SU-DHL-6 (cell line): ENCODE data around the gene BCL2L11.

Experiments used
- H2AFZ ChIP-seq: fragments of 200-600 bp; sonication (generic); 2 replicates; pipeline ENCODE4 v1.6.1; 2014; ENCODE audit warnings: low read depth, mild to moderate bottlenecking, moderate library complexity, mixed read lengths, antibody characterized with exemption, low read length; ENCODE audit not compliant: severe bottlenecking
- H3F3A ChIP-seq: fragments of 200-600 bp; shearing (Covaris generic); 2 replicates; pipeline ENCODE4 v1.6.0; 2016; ENCODE audit warnings: antibody characterized with exemption, mild to moderate bottlenecking; ENCODE audit not compliant: insufficient read depth
- H3K27ac ChIP-seq: fragments of 200-600 bp; sonication (generic); 2 replicates; pipeline ENCODE4 v1.5.1; 2016; ENCODE audit warnings: low read depth, mild to moderate bottlenecking, low read length, moderate library complexity, mixed read lengths
- H3K27me3 ChIP-seq: fragments of 200-600 bp; sonication (generic), shearing (Covaris generic); 2 replicates; pipeline ENCODE4 v1.6.0; 2014; ENCODE audit warnings: mild to moderate bottlenecking, low read length
- H3K36me3 ChIP-seq: fragments of 200-600 bp; sonication (generic); 2 replicates; pipeline ENCODE4 v1.6.1; 2014; ENCODE audit warnings: mild to moderate bottlenecking, low read length, mixed read lengths
- H3K4me2 ChIP-seq: fragments of 300-600, 200-600 bp; shearing (Covaris generic), sonication (generic); 2 replicates; pipeline ENCODE4 v1.6.0; 2014; ENCODE audit warnings: low read length, low read depth, mild to moderate bottlenecking; ENCODE audit not compliant: poor library complexity, severe bottlenecking
- H3K4me3 ChIP-seq: fragments of 200-600 bp; sonication (generic); 2 replicates; pipeline ENCODE4 v1.5.1; 2014; ENCODE audit warnings: antibody characterized with exemption, low read length, mild to moderate bottlenecking, mixed read lengths; ENCODE audit not compliant: insufficient read depth, poor library complexity, severe bottlenecking
- H3K79me2 ChIP-seq: fragments of 200-600 bp; sonication (generic); 2 replicates; pipeline ENCODE4 v1.6.1; 2014; ENCODE audit warnings: mild to moderate bottlenecking, low read length, moderate library complexity; ENCODE audit not compliant: insufficient read depth
- H3K9ac ChIP-seq: fragments of 200-600 bp; sonication (generic); 2 replicates; pipeline ENCODE4 v1.7.0; 2014; ENCODE audit warnings: mild to moderate bottlenecking, low read length
- H3K9me2 ChIP-seq: fragments of 200-600 bp; sonication (generic); replicated peaks from 2 replicates; pipeline ENCODE4 v1.6.1; 2014; ENCODE audit warnings: low read length; ENCODE audit not compliant: insufficient read depth
- H3K9me3 ChIP-seq: fragments of 200-600 bp; sonication (generic); 2 replicates; pipeline ENCODE4 v1.6.1; 2014; ENCODE audit warnings: low read length, mixed read lengths; ENCODE audit not compliant: insufficient read depth
- H4K20me1 ChIP-seq: fragments of 200-600 bp; sonication (generic); 2 replicates; pipeline ENCODE4 v1.6.1; 2014; ENCODE audit warnings: low read depth, mild to moderate bottlenecking, antibody characterized with exemption, low read length, moderate library complexity, mixed read lengths
- CTCF ChIP-seq: fragments of 200-600 bp; sonication (generic); IDR thresholded peaks from one replicate; pipeline ENCODE4 v1.5.1; 2017; ENCODE audit warnings: antibody characterized with exemption, mild to moderate bottlenecking, low read length, moderate library complexity; ENCODE audit not compliant: insufficient read depth, poor library complexity, severe bottlenecking
- EZH2phosphoT487 ChIP-seq: fragments of 200-600 bp; sonication (generic), shearing (Covaris generic); conservative IDR thresholded peaks from 2 replicates; pipeline ENCODE4 v1.6.1; 2018; ENCODE audit warnings: mild to moderate bottlenecking, antibody characterized with exemption, low read length, moderate library complexity, mixed read lengths

The BCL2L11 gene

GRCh38 chr2:111186933-111187332, 66.2 kb downstream of the BCL2L11 start:
- no peak overlapping the region for H2AFZ ChIP-seq
- no peak overlapping the region for H3K27ac ChIP-seq
- H4K20me1 ChIP-seq = no peaks in the 10 kb centered on the region
- H3K4me3 ChIP-seq = no peak overlapping the region
- H3K27me3 ChIP-seq = no peaks in the 10 kb centered on the region
- H3K9me2 ChIP-seq = no peaks in the 10 kb centered on the region
- no peaks in the 10 kb centered on the region for H3K9me3 ChIP-seq
- TF ChIP-seq CTCF = no peak
- TF ChIP-seq EZH2phosphoT487 = no peak
- no peaks in the 10 kb centered on the region for H3F3A ChIP-seq
- no peak overlapping the region for H3K4me2 ChIP-seq
- H3K79me2 ChIP-seq = no peaks in the 10 kb centered on the region
- no peaks in the 10 kb centered on the region for H3K36me3 ChIP-seq
- H3K9ac ChIP-seq = no peak overlapping the region

- Histone ChIP-seq H3K9me2 (no peaks in the 10 kb centered on the region), H3K27me3 (no peaks in the 10 kb centered on the region), H3K9me3 (no peaks in the 10 kb centered on the region), H2AFZ (no peak overlapping the region), H3K4me3 (no peak overlapping the region), H3K36me3 (no peaks in the 10 kb centered on the region), H3K9ac (no peak overlapping the region), H4K20me1 (no peaks in the 10 kb centered on the region), H3K27ac (no peak overlapping the region), H3F3A (no peaks in the 10 kb centered on the region), H3K4me2 (no peak overlapping the region), H3K79me2 (no peaks in the 10 kb centered on the region)
- no peak for TF ChIP-seq CTCF
- TF ChIP-seq EZH2phosphoT487 = no peak
Measured at GRCh38 chr2:111188681-111189080, 68.0 kb downstream of the BCL2L11 start.

- Histone ChIP-seq H3K4me3 (no peak overlapping the region), H3K36me3 (no peaks in the 10 kb centered on the region), H3K9ac (no peak overlapping the region), H3F3A (no peaks in the 10 kb centered on the region), H3K27me3 (no peaks in the 10 kb centered on the region), H3K9me2 (no peaks in the 10 kb centered on the region), H3K27ac (no peak overlapping the region), H3K9me3 (no peaks in the 10 kb centered on the region), H2AFZ (no peak overlapping the region), H3K79me2 (no peaks in the 10 kb centered on the region), H3K4me2 (no peak overlapping the region), H4K20me1 (no peaks in the 10 kb centered on the region)
- TF ChIP-seq CTCF (no peak), EZH2phosphoT487 (no peak)
Measured at GRCh38 chr2:111189106-111189505, 68.4 kb downstream of the BCL2L11 start.
